ENCODE measurements around the gene HPCAL1.

HPCAL1 gene

DNA sequence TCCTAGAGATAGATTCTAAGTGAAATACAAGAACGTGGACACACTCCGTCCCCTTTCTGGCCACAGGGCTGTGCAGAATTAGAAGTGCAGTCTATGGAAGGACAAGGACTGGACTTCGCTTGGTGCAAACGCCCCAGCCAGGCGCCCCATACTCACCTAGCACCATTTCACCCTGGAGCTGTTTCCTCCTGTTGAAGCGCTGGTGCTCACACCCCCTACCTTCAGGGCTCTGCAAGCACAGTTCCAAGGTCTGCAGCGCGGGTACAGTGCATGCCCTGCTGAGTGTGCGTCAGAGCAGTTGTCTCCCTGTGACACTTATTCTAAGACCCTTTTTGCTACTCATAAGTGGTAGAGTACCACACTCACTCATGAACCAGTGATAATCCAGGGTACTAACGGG, 3.0 kb downstream of the HPCAL1 start:
- no peak for DNase-seq (ENCODE audit: low read depth)
- no peak overlapping the region for H3K4me3 ChIP-seq (ENCODE audit: low read length)
- TF ChIP-seq, protein P1, sequence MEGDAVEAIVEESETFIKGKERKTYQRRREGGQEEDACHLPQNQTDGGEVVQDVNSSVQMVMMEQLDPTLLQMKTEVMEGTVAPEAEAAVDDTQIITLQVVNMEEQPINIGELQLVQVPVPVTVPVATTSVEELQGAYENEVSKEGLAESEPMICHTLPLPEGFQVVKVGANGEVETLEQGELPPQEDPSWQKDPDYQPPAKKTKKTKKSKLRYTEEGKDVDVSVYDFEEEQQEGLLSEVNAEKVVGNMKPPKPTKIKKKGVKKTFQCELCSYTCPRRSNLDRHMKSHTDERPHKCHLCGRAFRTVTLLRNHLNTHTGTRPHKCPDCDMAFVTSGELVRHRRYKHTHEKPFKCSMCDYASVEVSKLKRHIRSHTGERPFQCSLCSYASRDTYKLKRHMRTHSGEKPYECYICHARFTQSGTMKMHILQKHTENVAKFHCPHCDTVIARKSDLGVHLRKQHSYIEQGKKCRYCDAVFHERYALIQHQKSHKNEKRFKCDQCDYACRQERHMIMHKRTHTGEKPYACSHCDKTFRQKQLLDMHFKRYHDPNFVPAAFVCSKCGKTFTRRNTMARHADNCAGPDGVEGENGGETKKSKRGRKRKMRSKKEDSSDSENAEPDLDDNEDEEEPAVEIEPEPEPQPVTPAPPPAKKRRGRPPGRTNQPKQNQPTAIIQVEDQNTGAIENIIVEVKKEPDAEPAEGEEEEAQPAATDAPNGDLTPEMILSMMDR (conservative IDR thresholded peaks at IDR 0.05; ENCODE audit: low read length) = no peak

DNA sequence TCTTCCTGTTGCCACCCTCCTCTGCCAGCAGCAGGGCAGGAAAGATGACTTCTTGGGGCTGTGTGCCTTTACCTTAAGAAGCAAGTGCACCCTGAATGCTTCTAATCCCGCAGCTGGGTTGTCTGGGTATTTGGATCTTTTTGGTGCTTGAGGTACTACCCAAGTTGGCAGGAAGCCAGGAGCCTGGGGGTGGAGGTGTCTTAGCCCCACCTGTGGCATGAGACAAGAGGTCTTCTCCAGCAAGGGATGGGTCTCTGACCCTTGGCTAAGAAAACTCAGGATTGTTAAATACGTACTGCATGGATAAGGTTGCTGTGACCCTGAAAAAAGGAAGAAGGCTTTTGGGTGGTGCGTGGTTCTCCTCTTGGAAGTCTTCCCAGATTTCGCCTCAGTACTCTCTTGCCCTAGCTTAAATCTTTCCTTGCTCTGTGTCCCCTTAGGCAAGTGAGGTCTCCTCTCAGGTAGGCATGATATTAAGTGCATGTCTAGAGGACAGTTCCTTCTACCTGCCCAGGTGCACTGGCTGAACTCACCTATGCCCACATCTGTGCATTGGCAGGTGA, 4.3 kb downstream of the HPCAL1 start:
- TF ChIP-seq, protein P1 (conservative IDR thresholded peaks at IDR 0.05; ENCODE audit: low read length) = no peak
- no peak overlapping the region for H3K4me3 ChIP-seq (ENCODE audit: low read length)
- no peak for DNase-seq (ENCODE audit: low read depth)

DNA sequence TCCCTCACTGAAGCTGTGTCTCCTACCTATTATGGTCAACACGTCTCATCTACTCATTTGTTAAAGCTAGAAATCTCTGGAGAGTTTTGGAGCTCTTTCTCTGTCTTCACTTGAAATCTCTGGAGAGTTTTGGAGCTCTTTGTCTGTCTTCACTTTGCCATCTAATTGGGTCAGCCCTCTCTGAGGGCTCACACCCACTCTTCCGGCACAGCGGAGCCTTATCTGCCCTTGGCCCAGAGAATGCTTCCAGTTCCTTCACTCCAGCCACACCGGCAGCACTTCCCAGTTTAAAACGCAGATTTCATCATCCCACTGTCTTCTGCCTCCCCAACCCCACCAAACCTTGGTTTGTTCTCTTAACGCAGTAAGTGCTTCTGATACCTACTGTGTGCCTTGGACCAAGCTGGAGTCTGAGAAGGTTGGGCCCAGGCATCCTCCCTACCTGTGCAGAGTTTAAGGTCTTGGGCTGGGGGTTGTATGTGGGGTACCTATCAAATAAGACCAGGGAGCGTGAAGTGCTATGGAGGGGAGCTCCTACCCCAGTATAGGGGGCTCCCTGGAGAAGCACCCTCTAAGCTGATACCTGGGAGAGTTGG, 5.0 kb downstream of the HPCAL1 start:
- H3K4me3 ChIP-seq (ENCODE audit: low read length) = no peak overlapping the region
- no peak for DNase-seq (ENCODE audit: low read depth)
- TF ChIP-seq, protein P1 (conservative IDR thresholded peaks at IDR 0.05; ENCODE audit: low read length) = no peak

DNA sequence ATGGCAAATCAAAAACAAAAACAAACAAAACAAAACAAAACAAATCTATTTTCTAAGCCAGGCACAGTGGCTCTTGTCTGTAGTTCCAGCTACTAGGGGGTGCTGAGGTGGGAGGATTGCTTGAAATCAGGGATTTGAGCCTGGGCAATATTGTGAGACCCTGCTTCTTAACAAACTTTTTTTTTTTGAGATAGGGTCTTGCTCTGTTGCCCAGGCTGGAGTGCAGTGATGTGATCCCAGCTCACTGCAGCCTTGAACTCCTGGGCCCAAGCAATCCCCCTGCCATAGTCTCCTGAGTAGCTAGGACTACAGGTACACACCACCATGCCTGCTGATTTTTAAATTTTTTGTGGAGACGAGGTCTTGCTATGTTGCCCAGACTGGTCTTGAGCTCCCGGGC, 6.2 kb downstream of the HPCAL1 start:
- no peak for DNase-seq (ENCODE audit: low read depth)
- TF ChIP-seq, protein P1 (conservative IDR thresholded peaks at IDR 0.05; ENCODE audit: low read length) = no peak
- no peak overlapping the region for H3K4me3 ChIP-seq (ENCODE audit: low read length)

DNA sequence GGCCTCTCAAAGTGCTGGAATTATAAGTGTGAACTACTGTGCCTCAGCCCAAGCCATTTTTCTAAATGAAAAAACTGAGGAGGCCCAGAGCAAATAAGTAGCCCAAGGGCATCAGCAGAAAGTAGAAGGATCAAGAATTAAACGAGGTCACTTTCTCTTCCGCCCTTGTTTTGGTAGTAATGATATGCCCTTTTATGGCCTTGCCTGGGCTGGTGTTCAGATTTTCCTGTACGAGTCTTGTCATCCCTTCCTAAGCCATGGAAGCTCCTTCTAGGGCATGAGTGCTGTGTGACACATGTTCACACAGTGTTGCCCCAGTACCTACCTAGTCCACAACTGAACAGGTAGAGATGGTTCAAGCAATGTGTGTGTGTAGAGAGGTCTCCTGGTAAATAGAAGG, 6.6 kb downstream of the HPCAL1 start:
- no peak for DNase-seq (ENCODE audit: low read depth)
- no peak overlapping the region for H3K4me3 ChIP-seq (ENCODE audit: low read length)
- TF ChIP-seq, protein P1 (conservative IDR thresholded peaks at IDR 0.05; ENCODE audit: low read length) = no peak

DNA sequence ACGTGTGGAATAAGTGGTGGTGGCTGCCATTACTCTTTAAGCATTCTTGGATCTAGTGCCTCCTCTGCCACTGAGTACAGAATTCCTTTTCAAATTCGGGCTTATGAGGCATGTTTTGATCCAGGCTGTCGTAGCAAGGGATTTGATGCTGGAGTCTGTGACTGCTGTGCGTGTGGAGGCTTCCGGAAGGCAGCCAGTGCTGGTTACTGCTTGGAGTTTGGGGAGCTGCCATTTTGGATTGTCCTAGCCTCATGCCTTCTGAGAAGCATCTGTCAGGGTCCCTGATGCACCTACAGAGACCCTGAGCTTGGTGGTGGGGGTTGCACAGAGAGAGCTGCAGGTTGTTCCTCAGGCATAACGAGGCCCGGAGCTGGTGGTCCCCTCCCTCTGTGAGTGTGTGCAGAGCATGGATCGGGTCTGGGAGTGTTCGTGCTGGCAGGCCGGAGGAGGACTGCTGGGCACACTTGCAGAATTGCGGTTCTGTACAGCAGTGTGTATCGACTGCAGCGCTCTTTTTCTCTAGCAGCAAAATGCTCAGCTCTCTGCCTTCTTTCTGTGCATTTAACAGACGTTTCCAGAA, 7.7 kb downstream of the HPCAL1 start:
- TF ChIP-seq, protein P1 (conservative IDR thresholded peaks at IDR 0.05; ENCODE audit: low read length) = no peak
- DNase-seq (ENCODE audit: low read depth) = no peak
- H3K4me3 ChIP-seq (ENCODE audit: low read length) = no peak overlapping the region

DNA sequence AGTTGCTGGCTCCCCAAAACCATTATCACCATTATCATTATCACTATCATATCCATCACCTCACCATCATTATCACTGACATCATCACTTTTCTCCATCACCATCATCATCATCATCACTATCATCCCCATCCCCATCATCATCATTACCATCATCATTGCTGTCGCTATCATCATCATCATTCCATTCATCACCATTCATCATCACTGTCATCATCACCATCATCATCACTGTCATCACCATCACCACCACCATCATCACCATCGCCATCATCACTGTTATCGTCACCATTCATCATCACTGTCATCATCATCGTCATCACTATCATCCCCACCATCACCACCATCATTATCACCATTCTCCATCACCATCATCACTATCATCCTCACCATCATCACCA, 9.0 kb downstream of the HPCAL1 start:
- TF ChIP-seq, protein P1 (conservative IDR thresholded peaks at IDR 0.05; ENCODE audit: low read length) = no peak
- no peak overlapping the region for H3K4me3 ChIP-seq (ENCODE audit: low read length)
- no peak for DNase-seq (ENCODE audit: low read depth)

Measured in AG10803 (cell line).